GM21576 (cell line): ENCODE data around the gene CDC25A.
A peak's percentile ranks its signal among the peaks of the same experiment; 100 is the strongest.
"Not testable (repeated sequence)": the region's sequence is repeated elsewhere in the genome, so short reads cannot be mapped to it uniquely, and the experiment has no call there.

Experiments
- ATAC-seq: cut with Tn5 transposase; IDR thresholded peaks from one replicate; pipeline ENCODE4 v1.9.1; 2021; ENCODE audit warnings: mild to moderate bottlenecking, moderate library complexity; ENCODE audit not compliant: unreplicated experiment

Gene CDC25A

GRCh38 chr3:48188266-48189201, at the start of gene CDC25A:
TSS of gene CDC25A (minus strand) at chr3:48188417. CDS start at chr3:48187947, 470 bp downstream.
- peak; percentile 94 for ATAC-seq

- ATAC-seq: no peak
Measured at GRCh38 chr3:48236531-48236930, 48.3 kb upstream of the CDC25A start.

GRCh38 chr3:48233542-48233941, 45.3 kb upstream of the CDC25A start:
- no peak for ATAC-seq

GRCh38 chr3:48232734-48233133, 44.5 kb upstream of the CDC25A start:
- peak; percentile 64 for ATAC-seq

GRCh38 chr3:48232232-48232631, 44.0 kb upstream of the CDC25A start:
- ATAC-seq: no peak

- no peak for ATAC-seq
Measured at GRCh38 chr3:48226939-48227338, 38.7 kb upstream of the CDC25A start.

- no peak for ATAC-seq
Measured at GRCh38 chr3:48225587-48225986, 37.4 kb upstream of the CDC25A start.

- peak; percentile 61 for ATAC-seq
Measured at GRCh38 chr3:48222616-48223513, 34.6 kb upstream of the CDC25A start, which contains the start of gene CAMP. TSS of gene CAMP (plus strand) at chr3:48223495. CDS start at chr3:48223512, 17 bp downstream.

- ATAC-seq: no peak
Measured at GRCh38 chr3:48220746-48221145, 32.5 kb upstream of the CDC25A start.

- no peak for ATAC-seq
Measured at GRCh38 chr3:48219543-48219942, 31.3 kb upstream of the CDC25A start.

- no peak for ATAC-seq
Measured at GRCh38 chr3:48218537-48218936, 30.3 kb upstream of the CDC25A start.

GRCh38 chr3:48217449-48217848, 29.2 kb upstream of the CDC25A start:
- ATAC-seq: no peak

GRCh38 chr3:48215876-48216275, 27.7 kb upstream of the CDC25A start:
- no peak for ATAC-seq

- no peak for ATAC-seq
Measured at GRCh38 chr3:48215466-48215865, 27.2 kb upstream of the CDC25A start.

- no peak for ATAC-seq
Measured at GRCh38 chr3:48215019-48215418, 26.8 kb upstream of the CDC25A start.

GRCh38 chr3:48214225-48214624, 26.0 kb upstream of the CDC25A start:
- ATAC-seq: no peak

GRCh38 chr3:48211776-48212175, 23.6 kb upstream of the CDC25A start:
- not testable (repeated sequence) for ATAC-seq

- ATAC-seq: not testable (repeated sequence)
Measured at GRCh38 chr3:48210534-48210933, 22.3 kb upstream of the CDC25A start.

- no peak for ATAC-seq
Measured at GRCh38 chr3:48209445-48209844, 21.2 kb upstream of the CDC25A start.

- ATAC-seq: no peak
Measured at GRCh38 chr3:48208076-48208475, 19.9 kb upstream of the CDC25A start.

- ATAC-seq: no peak
Measured at GRCh38 chr3:48202632-48203031, 14.4 kb upstream of the CDC25A start.
